AG09309 (cell line): ENCODE data around the gene NCOR2.

Experiments used
- DNase-seq: peaks from one replicate; pipeline ENCODE4 v3.0.0-alpha.2; 2010; ENCODE audit warnings: low read depth
- H3K4me3 ChIP-seq: 2 replicates; pipeline ENCODE4 v1.5.1; 2011; ENCODE audit warnings: mild to moderate bottlenecking, low read depth, low read length, moderate library complexity; ENCODE audit not compliant: control insufficient read depth
- CTCF ChIP-seq: IDR thresholded peaks from 2 replicates; pipeline ENCODE4 v1.5.1; 2011; ENCODE audit warnings: mild to moderate bottlenecking, low read depth, low read length, inconsistent platforms; ENCODE audit not compliant: insufficient read depth, control insufficient read depth; ENCODE audit errors: missing control alignments

Gene NCOR2

GRCh38 chr12:124564232-124564958 lies 3.0 kb downstream of the NCOR2 start:
- 0 out of 2 replicates have a peak overlapping the region, but pooled peaks have one; percentile 5 for H3K4me3 ChIP-seq
- no peak for TF ChIP-seq CTCF
- no peak for DNase-seq

GRCh38 chr12:124563809-124564208 lies 3.6 kb downstream of the NCOR2 start:
- DNase-seq: no peak
- H3K4me3 ChIP-seq: no peak overlapping the region
- no peak for TF ChIP-seq CTCF

- no peak overlapping the region for H3K4me3 ChIP-seq
- DNase-seq: no peak
- TF ChIP-seq CTCF: no peak
Observed at GRCh38 chr12:124563401-124563800, 4.0 kb downstream of the NCOR2 start.

GRCh38 chr12:124562796-124563181 lies 4.6 kb downstream of the NCOR2 start:
- TF ChIP-seq CTCF: no peak
- H3K4me3 ChIP-seq: no peak overlapping the region
- DNase-seq: no peak

GRCh38 chr12:124562018-124562795 lies 5.2 kb downstream of the NCOR2 start:
- no peak for DNase-seq
- no peak for TF ChIP-seq CTCF
- H3K4me3 ChIP-seq: no peak overlapping the region

- H3K4me3 ChIP-seq: no peak overlapping the region
Observed at GRCh38 chr12:124561231-124561630, 6.2 kb downstream of the NCOR2 start.

More at GRCh38 chr12:124561231-124561630, 6.2 kb downstream of the NCOR2 start:
- no peak for TF ChIP-seq CTCF
- DNase-seq: no peak
